GM12875 (cell line): Measurements from ENCODE around the gene DNAH8.

Experiments
- H3K4me3 ChIP-seq: one replicate; pipeline ENCODE4 v1.5.1; 2011; ENCODE audit warnings: low read depth, low read length, control low read depth
- CTCF ChIP-seq: IDR thresholded peaks from 2 replicates; pipeline ENCODE4 v1.5.1; 2011; ENCODE audit warnings: low read depth, mild to moderate bottlenecking, control low read depth, inconsistent platforms, low read length, moderate library complexity, borderline replicate concordance; ENCODE audit not compliant: insufficient read depth

DNAH8 gene

GRCh38 chr6:39074486-39074885, 359.4 kb downstream of the DNAH8 start:
- TF ChIP-seq CTCF: no peak
- H3K4me3 ChIP-seq: no peak overlapping the region

GRCh38 chr6:39075010-39075686, 360.0 kb downstream of the DNAH8 start:
- no peak overlapping the region for H3K4me3 ChIP-seq
- TF ChIP-seq CTCF: no peak

- no peak overlapping the region for H3K4me3 ChIP-seq
- TF ChIP-seq CTCF: no peak
Observed at GRCh38 chr6:39075807-39076622, 360.9 kb downstream of the DNAH8 start.

GRCh38 chr6:39076623-39077535, 361.8 kb downstream of the DNAH8 start:
- TF ChIP-seq CTCF: no peak

GRCh38 chr6:39077882-39078594, 362.9 kb downstream of the DNAH8 start:
- no peak for TF ChIP-seq CTCF
- no peak overlapping the region for H3K4me3 ChIP-seq

More at GRCh38 chr6:39076623-39077535, 361.8 kb downstream of the DNAH8 start:
- no peak overlapping the region for H3K4me3 ChIP-seq

GRCh38 chr6:39078695-39079094, 363.6 kb downstream of the DNAH8 start:
- no peak overlapping the region for H3K4me3 ChIP-seq
- no peak for TF ChIP-seq CTCF
